PC-9 (cell line): Measurements from ENCODE around the gene APBA2. TPM values are rescaled to one million over a fixed set of nuclear protein-coding genes. Genes with fewer than 3 reads are reported as not detected.

Source experiments
- BruUV-seq: library from RNA; stranded (reverse); fragments of 400-500 nt; replicated peaks from 2 replicates; lab custom pipeline; 2021; lab: Mats Ljungman, UMichigan
- CTCF ChIA-PET: fragments of 300-600 bp; sonication (Branson Sonifier 250); formaldehyde crosslinking; loops from one replicate; lab custom pipeline; 2022; ENCODE audit warnings: antibody characterized with exemption; lab: Charles Lee
- POLR2A ChIA-PET: fragments of 300-600 bp; sonication (Branson Sonifier 250); formaldehyde crosslinking; loops from one replicate; lab custom pipeline; 2022; ENCODE audit warnings: antibody characterized with exemption; ENCODE audit not compliant: unreplicated experiment; lab: Charles Lee
- DNase-seq, 2 experiments: peaks; one replicate each; pipeline versions ENCODE4 v3.0.0 to v3.0.0-alpha.2; 2015 to 2022; ENCODE audit warnings: mixed read lengths in 1 of 2
- H2AFZ ChIP-seq: fragments of 200-600 bp; sonication (generic); 2 replicates; pipeline ENCODE4 v1.8.1; 2017; ENCODE audit warnings: antibody characterized with exemption
- H3F3A ChIP-seq: fragments of 200-600 bp; sonication (generic); 2 replicates; pipeline ENCODE4 v1.8.1; 2017; ENCODE audit warnings: antibody characterized with exemption, mild to moderate bottlenecking, low read depth; ENCODE audit not compliant: insufficient read depth
- H3K27ac ChIP-seq: fragments of 200-600 bp; sonication (generic); 2 replicates; pipeline ENCODE4 v1.6.1; 2016; ENCODE audit warnings: mixed run types
- H3K27me3 ChIP-seq: fragments of 200-600 bp; sonication (generic); 2 replicates; pipeline ENCODE4 v1.6.1; 2016; ENCODE audit warnings: low read depth, mixed run types; ENCODE audit not compliant: insufficient read depth
- H3K36me3 ChIP-seq: fragments of 200-600 bp; sonication (generic); 2 replicates; pipeline ENCODE4 v1.6.1; 2016; ENCODE audit warnings: low read depth, mixed run types
- H3K4me1 ChIP-seq: fragments of 200-600 bp; sonication (generic); replicated peaks from 2 replicates; pipeline ENCODE4 v1.6.1; 2016; ENCODE audit warnings: mixed run types; ENCODE audit not compliant: insufficient read depth
- H3K4me2 ChIP-seq: fragments of 200-600 bp; sonication (generic); 2 replicates; pipeline ENCODE4 v1.6.1; 2017; ENCODE audit warnings: mixed run types
- H3K4me3 ChIP-seq: fragments of 200-600 bp; sonication (generic); 2 replicates; pipeline ENCODE4 v1.6.1; 2016; ENCODE audit warnings: mixed run types
- H3K79me2 ChIP-seq: fragments of 200-600 bp; sonication (generic); 2 replicates; pipeline ENCODE4 v1.6.1; 2017; ENCODE audit warnings: low read depth, mixed run types
- H3K9me2 ChIP-seq: fragments of 200-600 bp; sonication (generic); 2 replicates; pipeline ENCODE4 v1.8.1; 2017; ENCODE audit warnings: mild to moderate bottlenecking; ENCODE audit not compliant: insufficient read depth
- H3K9me3 ChIP-seq: fragments of 200-600 bp; sonication (generic); 2 replicates; pipeline ENCODE4 v1.8.1; 2016; ENCODE audit warnings: low read depth; ENCODE audit not compliant: insufficient read depth
- H4K20me1 ChIP-seq: fragments of 200-600 bp; sonication (generic); 2 replicates; pipeline ENCODE4 v1.8.1; 2017; ENCODE audit not compliant: insufficient read depth
- CTCF ChIP-seq: fragments of 200-600 bp; sonication (generic); conservative IDR thresholded peaks from 2 replicates; pipeline ENCODE4 v1.6.1; 2017; ENCODE audit warnings: mixed run types, antibody characterized with exemption, mild to moderate bottlenecking, moderate library complexity
- EZH2 ChIP-seq: fragments of 200-600 bp; sonication (generic); IDR thresholded peaks from 2 replicates; pipeline ENCODE4 v1.8.0; 2017; ENCODE audit warnings: antibody characterized with exemption, low read depth
- intact Hi-C: fragments of 100-400 bp; cut with micrococcal nuclease; formaldehyde crosslinking; loops from one replicate; pipeline ENCODE4 v1.10.0; 2022; ENCODE audit not compliant: unreplicated experiment
- total RNA-seq: library from RNA; stranded (reverse); gene quantifications from 2 replicates; pipeline ENCODE4 v1.2.3, GENCODE V29; 2021

Gene APBA2
- total RNA-seq, 1 experiment from 2014 or later, result not detected

DNA sequence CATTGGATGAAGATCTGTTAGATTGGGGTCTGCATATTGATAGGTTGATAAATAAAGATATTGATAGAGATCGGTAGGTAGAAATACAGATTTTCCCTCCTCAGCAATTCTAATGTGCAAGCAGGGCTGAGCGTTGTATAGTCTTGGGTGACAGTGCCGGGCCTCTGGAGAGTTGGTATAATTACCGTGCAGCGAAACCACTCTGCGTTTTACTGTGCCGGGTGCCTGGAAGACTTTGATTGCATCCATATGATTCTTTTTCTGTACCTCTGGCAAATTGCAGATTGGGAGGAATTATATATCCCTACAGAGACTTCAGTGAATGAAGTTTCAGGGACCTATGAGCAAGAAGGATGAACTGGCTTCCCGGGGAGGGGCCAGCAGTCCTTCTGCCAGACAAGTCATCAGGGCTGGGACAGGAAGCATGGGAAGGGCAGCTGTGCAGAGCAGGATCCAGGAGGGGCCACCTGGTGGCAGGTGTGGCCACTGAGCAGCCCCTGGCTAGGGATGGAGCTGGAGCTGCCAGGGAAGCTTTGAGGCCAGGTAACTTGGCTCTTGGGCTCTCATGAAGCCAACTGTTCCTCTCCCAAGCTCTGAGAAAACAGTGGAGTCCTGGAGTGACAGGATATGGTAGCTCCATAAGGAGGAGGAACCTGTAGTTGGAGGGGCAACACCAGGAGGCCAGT lies 132.5 kb downstream of the APBA2 start:
- no peak for DNase-seq
- Histone ChIP-seq H3K27me3 (peaks cover 33% of the 10 kb centered on the region), H3K4me3 (no peak overlapping the region), H3K9me2 (no peaks in the 10 kb centered on the region), H2AFZ (no peak overlapping the region), H3K9me3 (no peaks in the 10 kb centered on the region), H3K27ac (no peak overlapping the region), H3K36me3 (no peaks in the 10 kb centered on the region), H3K4me1 (no peaks in the 10 kb centered on the region), H4K20me1 (no peaks in the 10 kb centered on the region), H3F3A (no peaks in the 10 kb centered on the region), H3K79me2 (no peaks in the 10 kb centered on the region), H3K4me2 (no peak overlapping the region)
- ChIA-PET POLR2A (no interaction called here), CTCF (no interaction called here)
- TF ChIP-seq EZH2, result no peak
- intact Hi-C loops, result no loop called here
- BruUV-seq, result no TSS peak

- no peaks in the 10 kb centered on the region for H3K79me2 ChIP-seq
- no peak for DNase-seq
- no peak overlapping the region for H3K4me2 ChIP-seq
- peaks cover 33% of the 10 kb centered on the region for H3K27me3 ChIP-seq
- H3K36me3 ChIP-seq, result no peaks in the 10 kb centered on the region
- no peak overlapping the region for H3K27ac ChIP-seq
- no peak overlapping the region for H2AFZ ChIP-seq
- H3K4me1 ChIP-seq, result no peaks in the 10 kb centered on the region
- H3K9me3 ChIP-seq, result no peaks in the 10 kb centered on the region
- intact Hi-C loops, result no loop called here
- ChIA-PET POLR2A (no interaction called here), CTCF (no interaction called here)
- H3K9me2 ChIP-seq, result no peaks in the 10 kb centered on the region
- BruUV-seq, result no TSS peak
- no peaks in the 10 kb centered on the region for H3F3A ChIP-seq
- H3K4me3 ChIP-seq, result no peak overlapping the region
- TF ChIP-seq EZH2 (no peak), CTCF (no peak)
- no peaks in the 10 kb centered on the region for H4K20me1 ChIP-seq
Observed at GRCh38 chr15:29018995-29019976, 133.5 kb downstream of the APBA2 start.

DNA sequence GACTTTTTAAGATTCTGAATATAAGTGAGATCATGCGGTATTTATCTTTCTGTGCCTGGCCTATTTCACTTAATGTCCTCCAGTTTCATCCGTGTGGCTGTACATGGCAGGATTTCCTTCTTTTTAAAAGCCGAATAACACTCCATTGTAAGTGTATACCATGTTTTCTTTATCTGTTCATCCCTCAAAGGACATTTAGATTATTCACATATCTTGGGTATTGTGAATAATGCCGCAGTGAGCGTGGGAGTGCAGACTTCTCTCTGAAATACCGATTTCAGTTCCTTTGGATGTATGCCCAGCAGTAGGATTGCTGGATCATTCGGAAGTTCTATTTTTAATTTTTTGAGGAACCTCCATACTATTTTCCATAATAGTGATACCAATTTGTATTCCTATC lies 136.1 kb downstream of the APBA2 start:
- no peaks in the 10 kb centered on the region for H3K36me3 ChIP-seq
- no peaks in the 10 kb centered on the region for H3K9me2 ChIP-seq
- CTCF ChIA-PET, result no interaction called here

More for the DNA sequence above, 136.1 kb downstream of the APBA2 start:
- Histone ChIP-seq H2AFZ (no peak overlapping the region), H3K9me3 (no peaks in the 10 kb centered on the region), H3K79me2 (no peaks in the 10 kb centered on the region), H3K4me3 (no peak overlapping the region), H3K4me1 (no peaks in the 10 kb centered on the region), H3K27me3 (peaks cover 43% of the 10 kb centered on the region), H3K4me2 (no peak overlapping the region), H4K20me1 (no peaks in the 10 kb centered on the region), H3F3A (no peaks in the 10 kb centered on the region), H3K27ac (no peak overlapping the region)
- POLR2A ChIA-PET, result no interaction called here
- intact Hi-C loops, result no loop called here
- no peak for DNase-seq
- no peak for TF ChIP-seq CTCF
- no TSS peak for BruUV-seq
